HG02610 (cell line): ENCODE results near the gene NOS1AP.

ENCODE experiments used
- ATAC-seq: cut with Tn5 transposase; IDR thresholded peaks from one replicate; pipeline ENCODE4 v1.9.1; 2021; ENCODE audit warnings: mild to moderate bottlenecking, moderate library complexity; ENCODE audit not compliant: unreplicated experiment

The NOS1AP gene

GRCh38 chr1:162240577-162240976 lies 171.1 kb downstream of the NOS1AP start:
- ATAC-seq = no peak

DNA sequence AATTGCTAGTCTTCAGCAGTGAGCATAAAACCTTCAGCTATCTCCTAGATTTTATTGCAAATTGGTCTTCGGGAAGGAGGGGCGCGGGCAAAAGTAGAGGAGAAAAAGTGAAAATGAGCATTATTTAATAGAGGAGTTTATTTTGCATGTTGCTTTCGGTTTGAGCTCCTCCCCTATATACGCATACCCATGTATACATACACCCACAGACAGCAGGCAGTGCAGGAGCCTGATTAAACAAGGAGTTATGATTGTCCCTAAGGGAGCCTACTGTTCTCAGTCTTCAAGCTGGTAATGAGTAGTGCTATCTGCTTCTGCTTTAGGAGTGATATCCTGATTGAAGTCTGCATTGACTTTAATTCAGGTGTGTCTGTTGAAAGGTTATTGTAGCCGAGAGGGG lies 173.3 kb downstream of the NOS1AP start:
- ATAC-seq = no peak

DNA sequence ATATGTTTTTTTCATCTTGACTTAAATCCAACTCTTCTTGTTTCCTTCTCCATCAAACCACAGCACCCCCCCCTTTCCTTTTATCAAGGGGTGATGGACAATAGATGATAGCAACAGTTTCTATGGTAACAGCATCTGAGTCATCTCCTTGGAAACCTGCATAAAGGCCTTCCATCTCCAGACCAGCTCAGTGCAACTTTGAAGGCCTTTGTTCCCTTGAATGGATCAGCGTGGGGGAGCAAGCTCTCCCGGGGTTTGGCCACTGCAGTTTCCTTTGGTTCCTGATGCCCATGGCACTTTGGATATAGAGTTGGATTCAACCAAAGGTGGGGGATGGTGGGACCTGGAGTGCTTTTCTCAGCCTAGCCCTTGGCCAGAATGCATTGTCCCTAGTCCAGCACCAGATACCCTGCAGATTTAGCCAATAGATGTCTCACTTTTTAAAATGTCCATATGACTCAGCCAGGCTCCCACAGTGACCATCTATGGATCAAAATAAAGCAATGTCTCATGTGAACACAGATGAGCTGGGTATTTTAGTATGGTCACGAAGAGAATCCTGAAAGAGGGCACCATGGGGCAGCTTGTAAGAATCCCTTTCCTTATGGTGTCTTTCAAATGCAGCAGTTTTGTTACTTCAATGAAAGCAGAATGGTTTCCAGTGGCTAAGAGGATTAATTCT lies 179.5 kb downstream of the NOS1AP start:
- ATAC-seq = no peak

- ATAC-seq = no peak
Measured at GRCh38 chr1:162250004-162250730, 180.7 kb downstream of the NOS1AP start.

DNA sequence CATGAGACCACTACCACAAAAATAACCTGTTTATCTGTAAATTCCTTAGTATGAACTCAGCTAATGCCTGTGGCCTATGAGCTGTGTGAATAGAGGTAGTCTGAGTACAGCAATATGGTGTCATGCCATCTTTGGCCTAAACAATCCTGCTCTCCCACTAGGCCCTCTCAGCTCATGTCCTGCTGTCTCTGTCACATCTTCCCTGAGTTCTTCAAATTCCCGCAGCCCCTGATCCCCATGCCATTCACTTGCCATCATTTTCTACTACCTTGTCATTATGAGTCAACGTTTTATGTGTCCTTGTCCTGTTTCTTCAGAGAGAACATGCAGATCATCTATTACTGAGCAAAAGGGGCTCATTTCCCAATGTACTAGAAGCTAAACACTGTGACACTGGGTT lies 181.6 kb downstream of the NOS1AP start:
- ATAC-seq = no peak

GRCh38 chr1:162252214-162252613 lies 182.7 kb downstream of the NOS1AP start:
- ATAC-seq = no peak

GRCh38 chr1:162253790-162254189 lies 184.3 kb downstream of the NOS1AP start:
- ATAC-seq = no peak

DNA sequence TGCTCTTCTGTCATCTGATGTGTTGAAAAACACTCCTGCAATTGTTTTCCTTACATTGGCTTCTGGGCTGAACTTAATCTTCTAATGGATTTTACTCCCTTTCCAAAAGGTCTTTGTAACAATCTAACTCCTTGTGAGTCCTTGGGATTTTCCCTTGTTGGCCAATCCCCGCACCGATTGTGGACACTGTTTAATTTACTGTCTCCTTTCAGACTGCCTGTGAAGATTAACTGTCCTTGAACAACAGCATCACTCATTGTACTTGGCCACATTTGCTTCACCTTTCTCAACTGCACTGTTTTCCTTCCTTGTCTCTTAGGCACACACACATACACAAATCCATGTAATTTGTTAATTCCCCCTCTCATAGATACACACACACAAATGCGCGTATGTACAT lies 186.8 kb downstream of the NOS1AP start:
- no peak for ATAC-seq

DNA sequence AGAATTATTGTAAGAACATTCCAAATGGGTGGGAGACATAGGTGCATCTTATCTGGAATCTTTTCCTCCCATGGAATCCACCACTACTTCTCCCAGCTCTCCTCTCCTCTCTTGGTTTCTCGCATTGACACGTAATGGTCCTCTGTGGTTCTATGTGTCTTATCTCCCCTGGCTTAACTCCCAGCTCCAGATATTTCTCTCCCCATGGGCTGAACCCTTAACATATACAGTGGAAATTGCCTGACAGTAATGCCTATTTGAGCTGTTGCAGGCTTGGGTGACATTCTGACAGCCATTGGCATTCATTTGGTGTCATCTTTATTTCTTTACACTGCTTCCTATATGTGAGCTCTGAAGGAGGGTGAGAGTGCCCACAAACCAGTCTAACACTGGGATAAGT lies 188.9 kb downstream of the NOS1AP start:
- ATAC-seq = no peak

DNA sequence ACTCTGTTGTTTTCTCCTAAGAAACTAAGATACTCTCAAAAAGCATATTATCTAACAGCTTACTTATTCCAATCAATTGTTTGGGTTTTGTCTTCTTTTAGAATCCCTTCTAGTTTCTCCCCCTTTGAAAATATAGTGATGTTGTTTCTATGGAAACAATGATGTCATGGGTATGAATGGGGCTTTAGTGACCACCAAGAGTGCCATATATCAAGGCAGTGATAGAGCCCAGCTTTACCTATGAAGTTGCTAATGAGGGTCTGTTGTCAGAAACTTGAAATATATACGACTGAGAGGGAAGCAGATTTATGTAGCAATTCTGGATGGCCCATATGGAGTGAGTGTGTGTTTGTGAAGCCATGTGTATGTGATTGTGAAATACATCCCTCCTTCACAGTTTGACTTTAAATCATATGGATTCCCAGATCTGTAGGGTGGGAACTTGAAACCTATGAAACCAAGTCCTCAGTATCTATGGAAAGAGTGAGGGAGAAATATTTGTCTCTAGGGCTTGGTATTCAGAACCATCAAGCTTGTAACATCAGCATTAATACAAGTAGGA lies 190.5 kb downstream of the NOS1AP start:
- ATAC-seq = no peak

- no peak for ATAC-seq
Measured at GRCh38 chr1:162264108-162264507, 194.6 kb downstream of the NOS1AP start.

DNA sequence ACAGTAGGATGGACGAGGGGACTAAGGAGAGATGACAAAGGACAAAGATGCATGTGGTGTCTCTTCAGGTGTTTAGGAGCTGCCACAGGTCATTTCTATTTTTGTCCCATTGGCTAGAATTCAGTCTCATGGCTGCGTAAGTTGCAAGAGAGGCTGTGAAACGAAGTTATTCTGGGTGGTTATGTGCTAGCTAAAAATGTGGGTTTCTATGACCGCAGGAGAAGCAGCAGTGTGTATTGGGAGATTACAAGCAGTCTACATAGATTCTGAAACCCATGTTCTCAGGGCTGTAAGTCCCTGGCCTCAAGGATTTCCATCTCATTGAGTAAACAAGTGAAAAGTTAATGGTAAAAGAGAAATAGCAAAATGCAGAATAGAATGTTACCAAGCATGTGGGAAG lies 196.5 kb downstream of the NOS1AP start:
- ATAC-seq = no peak

DNA sequence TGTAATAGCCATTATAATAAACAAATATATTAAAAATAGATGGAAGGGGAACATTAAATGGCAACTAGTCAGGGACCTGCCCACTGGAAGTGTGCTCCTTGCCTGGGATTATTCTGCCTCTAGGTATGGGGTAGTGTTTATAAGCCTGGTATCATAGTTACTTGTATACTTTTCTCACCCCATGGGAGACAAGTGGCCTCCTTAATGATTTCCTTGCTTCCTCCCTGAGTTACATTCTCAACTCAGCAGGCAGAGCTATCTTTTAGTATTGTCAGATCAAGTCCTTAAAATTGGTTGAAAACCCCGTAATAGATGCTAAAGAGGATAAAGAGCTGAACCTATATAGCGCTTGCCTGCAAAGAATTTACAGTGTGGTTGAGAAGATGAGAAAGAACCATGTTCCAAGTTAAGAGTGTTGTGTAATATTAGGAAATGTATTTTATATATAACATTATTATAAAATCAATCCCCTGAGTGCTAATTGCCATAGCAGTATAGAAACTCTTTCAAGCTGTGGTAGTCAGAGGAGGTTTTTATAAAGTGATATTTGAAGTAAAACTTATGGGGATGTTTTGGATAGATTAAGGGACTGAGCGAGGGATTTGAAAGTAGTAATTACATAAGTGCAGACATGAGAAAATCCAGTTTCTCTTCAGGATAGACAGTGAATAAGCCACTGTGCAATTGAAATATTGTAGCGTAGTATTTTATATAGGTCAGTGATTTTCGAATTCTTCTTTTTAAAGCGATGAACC lies 200.7 kb downstream of the NOS1AP start:
- no peak for ATAC-seq

GRCh38 chr1:162271972-162272371 lies 202.5 kb downstream of the NOS1AP start:
- no peak for ATAC-seq

- no peak for ATAC-seq
Measured at GRCh38 chr1:162272419-162272818, 202.9 kb downstream of the NOS1AP start.

- no peak for ATAC-seq
Measured at GRCh38 chr1:162275622-162276175, 206.2 kb downstream of the NOS1AP start.

DNA sequence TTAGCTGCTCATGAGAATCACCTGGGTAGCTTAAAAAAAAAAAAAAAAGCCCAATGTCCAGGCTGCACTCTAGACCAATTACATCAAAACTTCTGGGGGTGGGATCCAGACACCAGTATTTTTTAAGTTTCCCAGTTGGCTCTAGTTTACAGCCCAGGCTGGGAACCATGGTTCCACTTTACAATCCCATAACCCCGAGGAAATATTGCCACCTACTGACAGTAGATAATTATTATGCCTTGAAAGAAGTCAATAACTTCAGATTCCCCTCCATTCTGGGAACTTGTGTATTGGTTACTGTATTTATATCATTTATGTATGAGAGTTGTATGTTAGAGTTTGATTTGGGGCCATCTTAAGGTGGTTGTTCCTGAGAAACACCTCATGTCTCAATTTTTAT lies 207.0 kb downstream of the NOS1AP start:
- no peak for ATAC-seq

GRCh38 chr1:162279136-162279498 lies 209.6 kb downstream of the NOS1AP start:
- no peak for ATAC-seq

- no peak for ATAC-seq
Measured at GRCh38 chr1:162281426-162281825, 211.9 kb downstream of the NOS1AP start.

- no peak for ATAC-seq
Measured at GRCh38 chr1:162283657-162284056, 214.2 kb downstream of the NOS1AP start.

DNA sequence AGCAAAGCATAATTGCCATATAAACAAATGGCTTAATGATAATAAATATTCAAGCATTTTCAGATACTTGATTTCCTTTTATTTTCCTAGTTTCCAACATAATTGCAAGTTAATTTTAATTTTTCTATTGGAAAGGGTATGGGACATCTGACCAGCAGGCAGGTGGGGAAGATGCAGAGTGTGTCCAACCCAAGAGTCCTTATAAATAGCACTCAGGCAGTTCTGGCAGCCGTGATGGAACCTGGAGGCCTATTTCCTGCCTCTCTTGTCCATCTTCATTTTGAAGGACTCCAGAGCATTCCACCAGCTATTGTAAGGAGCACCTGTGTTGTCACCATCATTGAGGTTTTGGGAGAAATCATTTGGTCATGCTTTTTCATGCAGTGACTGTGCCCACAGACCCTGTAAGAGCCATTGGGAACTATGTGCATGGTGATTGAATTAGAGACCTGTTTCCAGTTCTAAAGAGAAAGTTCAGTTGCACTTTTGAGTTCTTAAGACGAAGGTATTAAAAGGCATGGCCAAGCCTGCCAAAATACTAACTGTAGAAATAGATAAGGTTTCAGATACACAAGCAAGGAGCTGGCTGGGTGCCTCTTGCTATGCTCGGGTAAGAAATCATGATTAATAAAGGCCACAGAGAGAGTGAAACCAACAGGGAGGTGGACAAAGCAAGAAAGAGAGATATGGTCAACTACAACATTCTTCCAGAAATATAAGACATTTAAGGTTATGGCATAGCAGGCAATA lies 214.9 kb downstream of the NOS1AP start:
- no peak for ATAC-seq
